ENCODE results near the gene FARS2. TPM values are rescaled to one million over a fixed set of nuclear protein-coding genes. Genes with fewer than 3 reads are reported as not detected.

FARS2 gene
- total RNA-seq, 6 donors from 2014 or later: 16.4 to 34.6 (median 19.9) TPM

GRCh38 chr6:5438922-5439584 lies 177.7 kb downstream of the FARS2 start:
- Histone ChIP-seq H3K9me3 (no peaks in the 10 kb centered on the region), H3K27ac (no peak overlapping the region), H3K27me3 (no peaks in the 10 kb centered on the region), H3K4me3 (no peak overlapping the region), H3K4me1 (peaks cover 0 to 10% (median 4%) of the 10 kb centered on the region in 4 donors), H3K36me3 (no peaks in the 10 kb centered on the region)
- DNase-seq: no peak
- 88 to 89% methylated on average over 5 of the region's 5 CpGs for WGBS, 2 donors
- TF ChIP-seq POLR2A (IDR thresholded peaks at IDR 0.05) (no peak), CTCF (IDR thresholded peaks at IDR 0.05) (no peak), POLR2AphosphoS5 (IDR thresholded peaks at IDR 0.05) (no peak), EP300 (IDR thresholded peaks at IDR 0.05) (no peak)
- no peak for ATAC-seq (ENCODE audit: low FRiP score in 2 of 2)

- TF ChIP-seq EP300 (IDR thresholded peaks at IDR 0.05) (no peak), CTCF (IDR thresholded peaks at IDR 0.05) (no peak)
- Histone ChIP-seq H3K27me3 (no peaks in the 10 kb centered on the region), H3K4me3 (no peak overlapping the region), H3K4me1 (peaks cover 0 to 10% (median 4%) of the 10 kb centered on the region in 4 donors), H3K27ac (no peak overlapping the region), H3K9me3 (no peaks in the 10 kb centered on the region), H3K36me3 (no peaks in the 10 kb centered on the region)
- ATAC-seq (ENCODE audit: low FRiP score in 2 of 2) (no peak), DNase-seq (no peak)
- 34 to 52% methylated on average over 3 of the region's 3 CpGs for WGBS, 2 donors
Observed at GRCh38 chr6:5439749-5440148, 178.4 kb downstream of the FARS2 start.

GRCh38 chr6:5442319-5442718 lies 181.0 kb downstream of the FARS2 start:
- WGBS, 2 donors: 89 to 94% methylated on average over 2 of the region's 2 CpGs
- DNase-seq (no peak), ATAC-seq (ENCODE audit: low FRiP score in 2 of 2) (no peak)
- Histone ChIP-seq H3K36me3 (no peaks in the 10 kb centered on the region), H3K9me3 (no peaks in the 10 kb centered on the region), H3K27me3 (no peaks in the 10 kb centered on the region), H3K4me3 (no peak overlapping the region), H3K4me1 (peaks cover 0 to 10% (median 4%) of the 10 kb centered on the region in 4 donors), H3K27ac (no peak overlapping the region)
- TF ChIP-seq POLR2AphosphoS5 (IDR thresholded peaks at IDR 0.05): no peak
- no peak for TF ChIP-seq POLR2A (IDR thresholded peaks at IDR 0.05)
- no peak for TF ChIP-seq CTCF (IDR thresholded peaks at IDR 0.05)
- TF ChIP-seq EP300 (IDR thresholded peaks at IDR 0.05): no peak

- ATAC-seq (ENCODE audit: low FRiP score in 2 of 2): no peak
- WGBS, 2 donors: 71 to 74% methylated on average over 2 of the region's 2 CpGs
- Histone ChIP-seq H3K4me1 (peaks cover 0 to 10% (median 4%) of the 10 kb centered on the region in 4 donors), H3K36me3 (no peaks in the 10 kb centered on the region), H3K4me3 (no peak overlapping the region), H3K9me3 (no peaks in the 10 kb centered on the region), H3K27me3 (no peaks in the 10 kb centered on the region), H3K27ac (no peak overlapping the region)
- DNase-seq: no peak
- TF ChIP-seq CTCF (IDR thresholded peaks at IDR 0.05) (no peak), POLR2A (IDR thresholded peaks at IDR 0.05) (no peak), EP300 (IDR thresholded peaks at IDR 0.05) (no peak), POLR2AphosphoS5 (IDR thresholded peaks at IDR 0.05) (no peak)
Observed at GRCh38 chr6:5442916-5443315, 181.6 kb downstream of the FARS2 start.

- TF ChIP-seq POLR2A (IDR thresholded peaks at IDR 0.05) (no peak), EP300 (IDR thresholded peaks at IDR 0.05) (no peak), CTCF (IDR thresholded peaks at IDR 0.05) (no peak), POLR2AphosphoS5 (IDR thresholded peaks at IDR 0.05) (no peak)
- WGBS, 2 donors: 59 to 72% methylated on average over 3 of the region's 3 CpGs
- H3K27me3 ChIP-seq: no peaks in the 10 kb centered on the region
- ATAC-seq (ENCODE audit: low FRiP score in 2 of 2): no peak
- H3K36me3 ChIP-seq: no peaks in the 10 kb centered on the region
- DNase-seq: no peak
- H3K27ac ChIP-seq: no peak overlapping the region
- no peak overlapping the region for H3K4me3 ChIP-seq
- H3K4me1 ChIP-seq: peaks cover 0 to 10% (median 4%) of the 10 kb centered on the region in 4 donors
- H3K9me3 ChIP-seq: no peaks in the 10 kb centered on the region
Observed at GRCh38 chr6:5443491-5443890, 182.2 kb downstream of the FARS2 start.
